ENCODE results near the gene FARS2. TPM values are rescaled to one million over a fixed set of nuclear protein-coding genes. Genes with fewer than 3 reads are reported as not detected.

The FARS2 gene
- total and polyA plus RNA-seq, 2 donors (not counting 1 experiment from before 2014, with no cell fraction given): 33.0 to 35.5 TPM

- no peak overlapping the region for H3K27ac Mint-ChIP-seq
- no peaks in the 10 kb centered on the region for H3K79me2 ChIP-seq (ENCODE audit: control insufficient read depth, insufficient read depth, low read length)
- no peaks in the 10 kb centered on the region for H3K27me3 ChIP-seq (replicated peaks in 1 of 4; ENCODE audit: control extremely low read depth in 1 of 4, control insufficient read depth in 3 of 4, insufficient read depth in 4 of 4, low read length in 3 of 4)
- H3K9me3 Mint-ChIP-seq (ENCODE audit: insufficient read depth): no peaks in the 10 kb centered on the region
- H3K27ac ChIP-seq (ENCODE audit: low read length in 2 of 2): no peak overlapping the region
- H3K9me3 ChIP-seq (ENCODE audit: control extremely low read depth in 1 of 3, control insufficient read depth in 2 of 3, insufficient read depth in 1 of 3, low read length in 2 of 3): no peaks in the 10 kb centered on the region
- TF ChIP-seq CTCF (IDR thresholded peaks at IDR 0.05) (no peak), EZH2 (IDR thresholded peaks at IDR 0.05; ENCODE audit: borderline replicate concordance, insufficient read depth, low read depth, low read length, poor library complexity, severe bottlenecking) (no peak)
- H3K4me3 Mint-ChIP-seq: no peak overlapping the region
- no peak overlapping the region for H3K4me3 ChIP-seq (ENCODE audit: control extremely low read depth in 1 of 5, extremely low read depth in 1 of 5, insufficient read depth in 1 of 5, low read depth in 2 of 5, low read length in 4 of 5)
- no peaks in the 10 kb centered on the region for H4K20me1 ChIP-seq (ENCODE audit: control insufficient read depth, insufficient read depth, low read length, poor library complexity, severe bottlenecking)
- no peak overlapping the region for H2AFZ ChIP-seq (ENCODE audit: insufficient read depth, low read depth, low read length, poor library complexity, severe bottlenecking)
- no CpG with 5 or more reads among the region's 2 CpGs for WGBS (ENCODE audit: insufficient coverage)
- peaks cover 0 to 2% of the 10 kb centered on the region in 2 experiments for H3K36me3 ChIP-seq (replicated peaks in 1 of 2; ENCODE audit: control extremely low read depth in 1 of 2, control insufficient read depth in 1 of 2, extremely low read depth in 1 of 2, insufficient read depth in 2 of 2, low read length in 1 of 2)
- ChIA-PET POLR2A (no interaction called here), CTCF (no interaction called here)
- ATAC-seq (ENCODE audit: low read depth) (no peak), DNase-seq (no peak)
- H3K4me1 Mint-ChIP-seq: no peaks in the 10 kb centered on the region
- no peak overlapping the region for H3K4me2 ChIP-seq (replicated peaks; ENCODE audit: low read depth, low read length, poor library complexity, severe bottlenecking)
- intact Hi-C loops (cut with micrococcal nuclease): no loop called here
- no peak overlapping the region for H3K9ac ChIP-seq (ENCODE audit: low read length)
- no peaks in the 10 kb centered on the region for H3K27me3 Mint-ChIP-seq
- no peaks in the 10 kb centered on the region for H3K4me1 ChIP-seq (ENCODE audit: control insufficient read depth in 2 of 2, insufficient read depth in 2 of 2, low read length in 2 of 2)
These were observed 231.0 kb downstream of the FARS2 start for GRCh38 chr6:5492356-5492755.

GRCh38 chr6:5493806-5494205 lies 232.5 kb downstream of the FARS2 start:
- Histone ChIP-seq H2AFZ (ENCODE audit: insufficient read depth, low read depth, low read length, poor library complexity, severe bottlenecking) (no peak overlapping the region), H3K4me1 (ENCODE audit: control insufficient read depth in 2 of 2, insufficient read depth in 2 of 2, low read length in 2 of 2) (no peaks in the 10 kb centered on the region), H3K36me3 (replicated peaks in 1 of 2; ENCODE audit: control extremely low read depth in 1 of 2, control insufficient read depth in 1 of 2, extremely low read depth in 1 of 2, insufficient read depth in 2 of 2, low read length in 1 of 2) (peaks cover 0 to 2% of the 10 kb centered on the region in 2 experiments), H4K20me1 (ENCODE audit: control insufficient read depth, insufficient read depth, low read length, poor library complexity, severe bottlenecking) (no peaks in the 10 kb centered on the region), H3K27me3 (replicated peaks in 1 of 4; ENCODE audit: control extremely low read depth in 1 of 4, control insufficient read depth in 3 of 4, insufficient read depth in 4 of 4, low read length in 3 of 4) (no peaks in the 10 kb centered on the region), H3K4me2 (replicated peaks; ENCODE audit: low read depth, low read length, poor library complexity, severe bottlenecking) (no peak overlapping the region), H3K9me3 (ENCODE audit: control extremely low read depth in 1 of 3, control insufficient read depth in 2 of 3, insufficient read depth in 1 of 3, low read length in 2 of 3) (no peaks in the 10 kb centered on the region), H3K79me2 (ENCODE audit: control insufficient read depth, insufficient read depth, low read length) (no peaks in the 10 kb centered on the region), H3K4me3 (ENCODE audit: control extremely low read depth in 1 of 5, extremely low read depth in 1 of 5, insufficient read depth in 1 of 5, low read depth in 2 of 5, low read length in 4 of 5) (no peak overlapping the region), H3K9ac (ENCODE audit: low read length) (no peak overlapping the region), H3K27ac (ENCODE audit: low read length in 2 of 2) (no peak overlapping the region)
- no peaks in the 10 kb centered on the region for H3K4me1 Mint-ChIP-seq
- no peak for TF ChIP-seq EZH2 (IDR thresholded peaks at IDR 0.05; ENCODE audit: borderline replicate concordance, insufficient read depth, low read depth, low read length, poor library complexity, severe bottlenecking)
- POLR2A ChIA-PET: no interaction called here
- no peak overlapping the region for H3K4me3 Mint-ChIP-seq
- ATAC-seq (ENCODE audit: low read depth) (no peak), DNase-seq (no peak)
- intact Hi-C loops (cut with micrococcal nuclease): no loop called here
- CTCF ChIA-PET: interaction anchor here (0.8 kb wide), 1 partner anchor 23 kb away, joined by 4 read pairs; no protein-coding TSS in a partner anchor
- no peak overlapping the region for H3K27ac Mint-ChIP-seq
- no peaks in the 10 kb centered on the region for H3K27me3 Mint-ChIP-seq
- H3K9me3 Mint-ChIP-seq (ENCODE audit: insufficient read depth): no peaks in the 10 kb centered on the region
- WGBS (ENCODE audit: insufficient coverage): 83% methylated on average over 1 of the region's 2 CpGs
